ENCODE measurements around the gene OAT. TPM values are rescaled to one million over a fixed set of nuclear protein-coding genes. Genes with fewer than 3 reads are reported as not detected.

Gene OAT
- total and polyA plus RNA-seq, 8 donors = 26.1 to 243 (median 69.4) TPM

GRCh38 chr10:124384591-124385190, 34.0 kb downstream of the OAT start:
- no peaks in the 10 kb centered on the region for H3K9me3 ChIP-seq
- H3K27me3 ChIP-seq = peaks cover 0 to 45% (median 14%) of the 10 kb centered on the region in 3 donors
- peak in 1 of 2 donors; percentile 19 for DNase-seq
- H3K4me1 ChIP-seq = peaks cover 6 to 14% (median 12%) of the 10 kb centered on the region in 4 donors
- 87 to 93% (median 92%) methylated on average over 7 of the region's 7 CpGs for WGBS, 5 donors
- intact Hi-C loops (cut with DNase I; ENCODE audit: low total_unique reads) = loop anchor here (10.0 kb wide), 1 partner anchor 800 kb away; no protein-coding TSS in a partner anchor
- no peaks in the 10 kb centered on the region for H3K36me3 ChIP-seq
- no peak overlapping the region for H3K4me3 ChIP-seq
- H3K27ac ChIP-seq = no peak overlapping the region
- TF ChIP-seq EP300 (IDR thresholded peaks at IDR 0.05) = no peak
- TF ChIP-seq POLR2AphosphoS5 (IDR thresholded peaks at IDR 0.05) = no peak
- no peak for TF ChIP-seq POLR2A (IDR thresholded peaks at IDR 0.05)
- no peak for TF ChIP-seq CTCF (IDR thresholded peaks at IDR 0.05)

GRCh38 chr10:124384172-124384571, 34.6 kb downstream of the OAT start:
- H3K27ac ChIP-seq = no peak overlapping the region
- H3K9me3 ChIP-seq = no peaks in the 10 kb centered on the region
- peak in 1 of 2 donors; percentile 21 for DNase-seq
- H3K27me3 ChIP-seq = peaks cover 0 to 50% (median 15%) of the 10 kb centered on the region in 3 donors
- H3K36me3 ChIP-seq = no peaks in the 10 kb centered on the region
- TF ChIP-seq POLR2AphosphoS5 (IDR thresholded peaks at IDR 0.05) = no peak
- TF ChIP-seq POLR2A (IDR thresholded peaks at IDR 0.05) = no peak
- no peak for TF ChIP-seq CTCF (IDR thresholded peaks at IDR 0.05)
- no peak for TF ChIP-seq EP300 (IDR thresholded peaks at IDR 0.05)
- H3K4me3 ChIP-seq = no peak overlapping the region
- peaks cover 6 to 9% (median 8%) of the 10 kb centered on the region in 4 donors for H3K4me1 ChIP-seq
- WGBS, 5 donors = 55 to 78% (median 68%) methylated on average over 4 of the region's 4 CpGs
- intact Hi-C loops (cut with DNase I; ENCODE audit: low total_unique reads) = loop anchor here (10.0 kb wide), 1 partner anchor 799 kb away; no protein-coding TSS in a partner anchor

- H3K27me3 ChIP-seq = peaks cover 0 to 53% (median 18%) of the 10 kb centered on the region in 3 donors
- peaks cover under 1 to 3% (median 1%) of the 10 kb centered on the region in 4 donors for H3K4me1 ChIP-seq
- H3K27ac ChIP-seq = no peak overlapping the region
- TF ChIP-seq POLR2AphosphoS5 (IDR thresholded peaks at IDR 0.05) = no peak
- no peak for TF ChIP-seq EP300 (IDR thresholded peaks at IDR 0.05)
- no peak for TF ChIP-seq POLR2A (IDR thresholded peaks at IDR 0.05)
- TF ChIP-seq CTCF (IDR thresholded peaks at IDR 0.05) = no peak
- 72 to 78% (median 72%) methylated on average over 6 of the region's 6 CpGs for WGBS, 5 donors
- intact Hi-C loops (cut with DNase I; ENCODE audit: low total_unique reads) = loop anchor here (10.0 kb wide), 1 partner anchor 799 kb away; no protein-coding TSS in a partner anchor
- no peak overlapping the region for H3K4me3 ChIP-seq
- H3K9me3 ChIP-seq = no peaks in the 10 kb centered on the region
- no peaks in the 10 kb centered on the region for H3K36me3 ChIP-seq
- peak in 1 of 2 donors; percentile 15 for DNase-seq
Observed at GRCh38 chr10:124383496-124383895, 35.2 kb downstream of the OAT start.

- intact Hi-C loops (cut with DNase I; ENCODE audit: low total_unique reads) = loop anchor here (10.0 kb wide), 1 partner anchor 796 kb away; no protein-coding TSS in a partner anchor
- H3K27me3 ChIP-seq = peaks cover 0 to 60% (median 18%) of the 10 kb centered on the region in 3 donors
- no peaks in the 10 kb centered on the region for H3K4me1 ChIP-seq
- no peaks in the 10 kb centered on the region for H3K36me3 ChIP-seq
- H3K9me3 ChIP-seq = no peaks in the 10 kb centered on the region
- H3K27ac ChIP-seq = no peak overlapping the region
- TF ChIP-seq POLR2A (IDR thresholded peaks at IDR 0.05) = no peak
- TF ChIP-seq CTCF (IDR thresholded peaks at IDR 0.05) = no peak
- no peak for TF ChIP-seq POLR2AphosphoS5 (IDR thresholded peaks at IDR 0.05)
- TF ChIP-seq EP300 (IDR thresholded peaks at IDR 0.05) = no peak
- 18 to 34% (median 28%) methylated on average over 18 to 19 of the region's 19 CpGs for WGBS, 5 donors
- no peak for DNase-seq
- no peak overlapping the region for H3K4me3 ChIP-seq
Observed at GRCh38 chr10:124381011-124381611, 37.6 kb downstream of the OAT start.

Data from stomach (tissue), 9 donors.